Nephron progenitor cell (in vitro differentiated cells): ENCODE results near the gene EXOC3L2.
A peak's percentile ranks its signal among the peaks of the same experiment; 100 is the strongest.

Experiments used
- DNase-seq: peaks from one replicate; pipeline ENCODE4 v3.0.0; 2021
- H3K27ac Mint-ChIP-seq: 2 replicates; pipeline ENCODE4 v1.8.0; 2021; ENCODE audit warnings: mild to moderate bottlenecking, moderate library complexity, mixed read lengths
- H3K27me3 Mint-ChIP-seq: 2 replicates; pipeline ENCODE4 v1.8.0; 2021; ENCODE audit warnings: mild to moderate bottlenecking, low read depth, mixed read lengths; ENCODE audit not compliant: poor library complexity
- H3K36me3 Mint-ChIP-seq: 2 replicates; pipeline ENCODE4 v1.8.0; 2021; ENCODE audit warnings: low read depth, mixed read lengths
- H3K4me1 Mint-ChIP-seq: 2 replicates; pipeline ENCODE4 v1.8.0; 2021; ENCODE audit warnings: mixed read lengths
- H3K4me3 Mint-ChIP-seq: 2 replicates; pipeline ENCODE4 v1.8.0; 2021; ENCODE audit warnings: mild to moderate bottlenecking, moderate library complexity, mixed read lengths
- H3K9me3 Mint-ChIP-seq: 2 replicates; pipeline ENCODE4 v1.8.0; 2021; ENCODE audit warnings: mild to moderate bottlenecking, moderate library complexity, mixed read lengths
- TF ChIP-seq, protein P1 (sequence below): fragments of 200-600 bp; sonication (generic); IDR thresholded peaks from 2 replicates; pipeline ENCODE4 v1.5.0; 2021; ENCODE audit warnings: antibody characterized with exemption

Gene EXOC3L2

GRCh38 chr19:45217193-45217956 lies 27.8 kb downstream of the EXOC3L2 start:
- Mint-ChIP-seq H3K9me3 (peaks cover 3% of the 10 kb centered on the region), H3K36me3 (peaks cover 2% of the 10 kb centered on the region), H3K4me1 (peaks cover 63% of the 10 kb centered on the region), H3K27me3 (peaks cover 94% of the 10 kb centered on the region), H3K4me3 (peak overlapping the region; percentile 60), H3K27ac (no peak overlapping the region)
- DNase-seq: peak; percentile 43
- TF ChIP-seq, protein P1, sequence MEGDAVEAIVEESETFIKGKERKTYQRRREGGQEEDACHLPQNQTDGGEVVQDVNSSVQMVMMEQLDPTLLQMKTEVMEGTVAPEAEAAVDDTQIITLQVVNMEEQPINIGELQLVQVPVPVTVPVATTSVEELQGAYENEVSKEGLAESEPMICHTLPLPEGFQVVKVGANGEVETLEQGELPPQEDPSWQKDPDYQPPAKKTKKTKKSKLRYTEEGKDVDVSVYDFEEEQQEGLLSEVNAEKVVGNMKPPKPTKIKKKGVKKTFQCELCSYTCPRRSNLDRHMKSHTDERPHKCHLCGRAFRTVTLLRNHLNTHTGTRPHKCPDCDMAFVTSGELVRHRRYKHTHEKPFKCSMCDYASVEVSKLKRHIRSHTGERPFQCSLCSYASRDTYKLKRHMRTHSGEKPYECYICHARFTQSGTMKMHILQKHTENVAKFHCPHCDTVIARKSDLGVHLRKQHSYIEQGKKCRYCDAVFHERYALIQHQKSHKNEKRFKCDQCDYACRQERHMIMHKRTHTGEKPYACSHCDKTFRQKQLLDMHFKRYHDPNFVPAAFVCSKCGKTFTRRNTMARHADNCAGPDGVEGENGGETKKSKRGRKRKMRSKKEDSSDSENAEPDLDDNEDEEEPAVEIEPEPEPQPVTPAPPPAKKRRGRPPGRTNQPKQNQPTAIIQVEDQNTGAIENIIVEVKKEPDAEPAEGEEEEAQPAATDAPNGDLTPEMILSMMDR: no peak

DNA sequence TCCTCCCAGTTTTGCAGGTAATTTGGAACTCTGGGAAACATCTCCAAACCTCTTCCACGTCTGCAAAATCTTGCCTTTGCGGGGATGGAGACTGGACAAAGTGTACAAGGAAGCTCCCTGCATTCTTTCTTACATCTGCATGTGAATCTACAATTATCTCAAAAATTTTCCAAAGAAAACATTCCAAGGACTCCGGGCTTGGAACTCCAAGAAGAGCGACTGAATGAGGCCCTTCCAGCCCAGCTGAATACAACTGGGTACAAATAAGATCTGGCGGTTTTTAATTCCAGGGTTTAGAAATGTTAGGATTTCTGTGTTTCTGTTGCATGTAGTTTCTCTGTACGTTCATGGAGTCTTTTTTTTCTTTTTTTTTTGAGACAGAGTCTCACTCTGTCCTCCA lies 28.5 kb downstream of the EXOC3L2 start:
- no peaks in the 10 kb centered on the region for H3K36me3 Mint-ChIP-seq
- no peak overlapping the region for H3K27ac Mint-ChIP-seq
- H3K4me3 Mint-ChIP-seq: peak overlapping the region; percentile 60
- H3K4me1 Mint-ChIP-seq: peaks cover 67% of the 10 kb centered on the region
- DNase-seq: no peak
- peaks cover 3% of the 10 kb centered on the region for H3K9me3 Mint-ChIP-seq
- TF ChIP-seq, protein P1: no peak
- H3K27me3 Mint-ChIP-seq: peaks cover 88% of the 10 kb centered on the region

GRCh38 chr19:45215391-45216191 lies 29.6 kb downstream of the EXOC3L2 start:
- H3K27me3 Mint-ChIP-seq: peaks cover 87% of the 10 kb centered on the region
- no peak overlapping the region for H3K27ac Mint-ChIP-seq

DNA sequence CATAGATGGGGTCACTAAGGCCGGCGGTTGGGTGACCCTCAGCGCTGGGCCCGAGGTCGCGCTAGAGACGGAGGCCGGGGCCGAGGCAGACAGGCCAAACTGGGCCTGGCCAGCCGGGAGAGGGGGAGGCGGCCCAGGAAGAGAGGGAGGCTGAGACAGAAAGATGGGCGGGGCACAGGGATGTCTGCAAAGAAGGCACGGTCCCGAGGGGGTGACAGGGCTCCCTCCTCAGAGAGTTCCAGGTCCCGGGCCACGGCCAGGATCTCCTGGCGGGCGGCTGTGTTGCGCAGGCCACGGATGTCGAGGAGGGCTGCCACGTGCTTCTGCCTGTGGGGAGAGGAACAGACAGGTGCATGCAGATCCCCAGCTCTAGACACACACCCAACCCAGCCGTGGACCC lies 32.2 kb downstream of the EXOC3L2 start:
- Mint-ChIP-seq H3K36me3 (no peaks in the 10 kb centered on the region), H3K4me1 (peaks cover 66% of the 10 kb centered on the region), H3K27ac (no peak overlapping the region), H3K9me3 (peaks cover 3% of the 10 kb centered on the region), H3K27me3 (peaks cover 65% of the 10 kb centered on the region), H3K4me3 (no peak overlapping the region)
- DNase-seq: no peak
- TF ChIP-seq, protein P1: no peak

More at GRCh38 chr19:45215391-45216191, 29.6 kb downstream of the EXOC3L2 start:
- TF ChIP-seq, protein P1: no peak
- H3K4me3 Mint-ChIP-seq: peak overlapping the region; percentile 76
- no peaks in the 10 kb centered on the region for H3K36me3 Mint-ChIP-seq
- DNase-seq: peak; percentile 56
- peaks cover 76% of the 10 kb centered on the region for H3K4me1 Mint-ChIP-seq
- peaks cover 3% of the 10 kb centered on the region for H3K9me3 Mint-ChIP-seq

DNA sequence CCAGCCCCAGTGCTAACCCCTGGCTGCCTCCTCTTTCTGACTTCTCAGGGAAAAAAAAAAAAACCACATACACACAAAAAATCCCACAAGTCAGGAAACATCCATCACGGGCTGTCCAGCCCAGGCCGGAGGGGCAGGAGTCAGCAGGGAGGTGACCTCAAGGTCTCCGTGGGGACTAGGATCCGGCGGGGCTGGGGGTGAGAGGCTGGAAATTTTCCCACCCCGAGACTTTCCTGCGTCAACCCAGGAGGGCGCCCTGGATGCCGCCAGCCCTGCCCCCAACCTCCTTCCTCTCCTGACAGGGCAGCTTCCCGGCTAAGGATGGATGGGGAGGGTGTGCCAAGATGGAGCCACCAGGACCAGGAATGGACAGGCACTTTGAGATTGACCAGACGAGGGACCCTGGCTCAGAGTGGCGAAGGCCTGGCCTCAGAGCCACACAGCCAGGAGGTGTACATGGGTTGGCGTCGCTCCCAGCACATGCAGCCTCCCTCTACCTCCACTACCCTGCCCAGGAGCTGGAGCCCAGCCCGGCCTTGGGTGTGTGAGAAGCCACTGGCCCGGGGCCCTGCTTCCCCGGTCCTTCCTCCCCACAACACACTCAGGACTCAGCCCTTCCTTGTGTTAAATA lies 33.3 kb downstream of the EXOC3L2 start:
- Mint-ChIP-seq H3K4me3 (peak overlapping the region; percentile 44), H3K36me3 (no peaks in the 10 kb centered on the region), H3K4me1 (peaks cover 62% of the 10 kb centered on the region), H3K27ac (peak overlapping the region; percentile 68), H3K27me3 (peaks cover 55% of the 10 kb centered on the region), H3K9me3 (peaks cover 3% of the 10 kb centered on the region)
- peak; percentile 69 for DNase-seq
- TF ChIP-seq, protein P1: no peak
